T follicular helper cell (primary cell): ENCODE results near the gene CFB.
"Not testable (repeated sequence)": the region's sequence is repeated elsewhere in the genome, so short reads cannot be mapped to it uniquely, and the experiment has no call there.

Experiments used
- DNase-seq: peaks from one replicate; pipeline ENCODE4 v3.0.0-alpha.2; 2020; ENCODE audit warnings: low read depth
- total RNA-seq, 2 experiments: gene quantifications; one replicate each; lab custom pipeline; 2026; lab: John Stamatoyannopoulos, UW

CFB gene
- total RNA-seq, result 0 reads per million in 2 experiments

DNA sequence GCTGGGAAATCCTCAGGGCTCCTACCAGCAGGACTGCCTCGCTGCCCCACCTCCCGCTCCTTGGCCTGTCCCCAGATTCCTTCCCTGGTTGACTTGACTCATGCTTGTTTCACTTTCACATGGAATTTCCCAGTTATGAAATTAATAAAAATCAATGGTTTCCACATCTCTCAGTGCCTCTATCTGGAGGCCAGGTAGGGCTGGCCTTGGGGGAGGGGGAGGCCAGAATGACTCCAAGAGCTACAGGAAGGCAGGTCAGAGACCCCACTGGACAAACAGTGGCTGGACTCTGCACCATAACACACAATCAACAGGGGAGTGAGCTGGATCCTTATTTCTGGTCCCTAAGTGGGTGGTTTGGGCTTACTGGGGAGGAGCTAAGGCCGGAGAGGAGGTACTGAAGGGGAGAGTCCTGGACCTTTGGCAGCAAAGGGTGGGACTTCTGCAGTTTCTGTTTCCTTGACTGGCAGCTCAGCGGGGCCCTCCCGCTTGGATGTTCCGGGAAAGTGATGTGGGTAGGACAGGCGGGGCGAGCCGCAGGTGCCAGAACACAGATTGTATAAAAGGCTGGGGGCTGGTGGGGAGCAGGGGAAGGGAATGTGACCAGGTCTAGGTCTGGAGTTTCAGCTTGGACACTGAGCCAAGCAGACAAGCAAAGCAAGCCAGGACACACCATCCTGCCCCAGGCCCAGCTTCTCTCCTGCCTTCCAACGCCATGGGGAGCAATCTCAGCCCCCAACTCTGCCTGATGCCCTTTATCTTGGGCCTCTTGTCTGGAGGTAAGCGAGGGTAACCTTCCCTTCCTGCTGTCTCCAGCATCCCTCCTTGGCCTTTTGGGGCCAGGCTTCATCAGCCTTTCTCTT lies at the start of gene CFB:
Gene CFB, plus strand, starts transcription at position 589 of the 863 bp plus-strand sequence. Its CDS starts 127 bp downstream, at position 716.
- no peak for DNase-seq

GRCh38 chr6:31896493-31896855 lies 49.4 kb upstream of the CFB start:
- no peak for DNase-seq

- DNase-seq, result no peak
Observed at GRCh38 chr6:31896856-31897611, 48.9 kb upstream of the CFB start.

DNA sequence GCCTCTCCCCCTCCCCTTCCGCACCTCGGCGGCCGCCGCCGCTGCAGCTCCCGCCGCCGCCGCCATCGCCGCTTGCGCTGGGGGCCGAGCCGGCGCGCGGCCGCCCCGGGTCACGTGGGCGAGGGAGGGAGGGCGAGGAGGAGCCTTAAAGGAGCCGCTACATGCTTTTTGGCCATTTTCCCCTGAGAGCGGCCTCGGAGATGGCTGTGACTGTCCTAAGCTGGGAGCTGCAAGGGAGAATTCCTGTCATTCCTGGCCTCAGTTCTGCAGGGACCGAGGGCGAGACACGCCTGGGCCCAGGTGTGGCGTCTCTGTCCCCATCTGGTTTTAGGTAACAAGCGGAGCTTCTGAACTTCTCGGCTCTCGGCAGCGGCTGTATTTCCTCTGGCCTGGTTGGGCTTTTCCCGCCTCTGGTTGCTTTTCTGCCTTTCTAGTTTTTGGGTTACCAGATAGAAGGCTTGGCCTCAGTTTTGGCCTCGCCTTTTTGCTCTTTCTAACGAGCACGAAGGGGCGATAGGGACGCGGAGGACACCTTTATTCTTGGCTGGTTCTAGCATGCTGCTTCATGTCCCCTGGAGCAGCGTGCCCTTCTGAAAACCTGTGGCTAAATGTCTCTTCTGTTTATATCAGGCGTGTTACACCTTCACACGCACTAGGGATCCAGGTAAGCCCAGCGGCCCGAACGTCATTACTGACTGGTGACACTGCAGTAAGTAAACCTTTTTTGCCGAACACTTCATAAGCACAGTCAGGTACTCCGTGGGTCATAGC lies 48.1 kb upstream of the CFB start, which contains the start of gene EHMT2:
Gene EHMT2, minus strand, starts transcription at position 87 of the 771 bp plus-strand sequence. Its CDS starts 21 bp downstream, at position 66.
- DNase-seq, result peak; percentile 79

GRCh38 chr6:31898383-31899011 lies 47.4 kb upstream of the CFB start:
- DNase-seq, result no peak

DNA sequence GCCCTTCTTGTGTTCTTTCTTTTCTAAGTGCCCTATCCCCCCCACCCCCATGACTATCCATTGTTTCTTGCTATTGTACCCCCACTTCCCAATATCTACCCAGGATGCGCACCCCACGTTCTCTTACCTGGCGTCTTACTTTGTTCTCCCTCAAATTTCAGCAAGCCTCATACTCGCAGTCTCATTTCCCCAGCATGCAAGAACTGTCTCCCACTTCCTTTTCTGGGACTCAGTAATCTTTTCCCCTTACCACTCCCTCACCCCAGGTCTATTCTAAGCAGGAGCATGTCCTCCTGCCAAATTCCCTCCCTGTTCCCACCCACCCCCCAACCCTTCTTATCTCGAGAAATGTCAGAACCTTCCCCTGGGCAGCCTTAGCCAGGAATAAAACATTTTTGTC lies 46.7 kb upstream of the CFB start:
- no peak for DNase-seq

DNA sequence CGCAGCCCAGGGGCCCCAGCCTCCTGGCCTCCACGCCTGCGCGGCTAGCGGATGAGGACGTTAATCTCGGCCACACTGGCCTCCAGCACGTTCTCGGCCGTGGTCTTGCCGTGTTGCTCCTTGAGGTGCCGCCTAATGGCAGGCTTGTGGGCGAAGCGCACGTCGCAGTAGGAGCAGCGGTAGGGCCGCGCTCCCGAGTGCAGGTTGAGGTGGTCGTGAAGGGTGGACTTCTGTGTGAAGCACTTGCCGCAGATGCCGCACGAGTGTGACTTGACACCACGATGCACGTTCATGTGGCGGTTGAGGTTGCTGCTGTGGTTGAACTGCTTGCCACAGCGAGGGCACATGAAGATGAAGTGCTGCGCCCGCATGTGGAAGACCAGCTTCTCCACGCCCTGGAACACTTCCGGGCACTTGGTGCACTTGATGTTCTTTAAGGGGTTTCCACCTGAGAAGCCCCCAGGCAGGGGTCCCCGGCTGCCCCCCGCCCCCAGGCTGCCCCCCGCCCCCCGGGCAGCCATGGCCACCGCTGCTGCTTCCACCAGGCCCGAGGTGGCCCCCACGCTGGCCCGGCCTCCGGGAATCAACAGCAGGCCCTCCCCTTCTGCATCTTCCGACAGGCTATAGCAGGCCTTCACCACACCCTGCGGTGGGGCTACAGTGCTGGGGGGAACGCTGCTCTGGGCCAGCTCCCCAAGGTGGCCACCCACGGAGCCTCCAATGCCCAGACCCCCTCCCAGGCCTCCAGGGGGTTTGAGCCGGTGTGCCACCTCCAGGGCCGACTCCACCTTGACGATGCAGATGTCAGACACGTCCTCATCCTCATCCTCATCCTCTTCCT lies 45.8 kb upstream of the CFB start:
- no peak for DNase-seq

- no peak for DNase-seq
Observed at GRCh38 chr6:31900917-31901414, 44.9 kb upstream of the CFB start.

GRCh38 chr6:31901415-31901952 lies 44.4 kb upstream of the CFB start:
- peak; percentile 54 for DNase-seq

DNA sequence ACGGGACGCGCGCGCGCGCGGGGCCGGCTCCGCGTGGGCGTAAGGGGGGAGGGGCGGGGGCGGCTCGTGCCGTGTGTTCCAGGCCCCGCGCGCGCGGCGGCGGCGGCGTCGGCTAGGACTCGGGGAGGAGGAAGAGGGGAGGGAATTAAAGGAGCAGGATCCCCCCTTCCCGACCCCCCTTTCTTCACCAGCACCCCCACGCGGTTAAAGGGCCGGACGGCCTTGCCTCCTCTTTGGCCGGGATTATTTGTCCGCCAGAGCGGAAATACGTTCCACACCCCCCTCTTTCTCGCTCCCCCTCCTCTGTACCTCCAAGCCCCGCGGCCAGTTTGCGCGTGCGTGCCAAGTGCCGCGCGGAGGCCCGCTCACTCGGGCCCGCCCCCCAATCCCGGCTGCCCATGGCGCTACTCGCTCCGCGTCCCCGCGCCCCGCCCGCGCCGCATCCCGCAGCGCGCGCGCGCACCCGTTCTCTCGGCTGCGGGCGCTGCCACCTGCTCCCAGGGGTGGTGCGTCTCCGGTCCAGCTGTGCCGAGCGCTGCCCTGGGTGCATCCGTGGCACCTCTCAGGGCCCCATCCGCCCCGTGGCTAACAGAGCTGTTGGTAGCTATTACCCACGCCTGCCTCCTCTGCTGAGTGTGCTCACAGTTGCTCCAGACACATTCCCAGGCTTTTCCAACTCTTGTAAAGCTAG lies 43.8 kb upstream of the CFB start, which contains the start of gene ZBTB12:
Gene ZBTB12, minus strand, starts transcription at position 134 of the 691 bp plus-strand sequence. CDS start 781 bp downstream, outside the sequence.
- DNase-seq, result peak; percentile 75

- DNase-seq, result no peak
Observed at GRCh38 chr6:31903957-31904356, 41.9 kb upstream of the CFB start.

DNA sequence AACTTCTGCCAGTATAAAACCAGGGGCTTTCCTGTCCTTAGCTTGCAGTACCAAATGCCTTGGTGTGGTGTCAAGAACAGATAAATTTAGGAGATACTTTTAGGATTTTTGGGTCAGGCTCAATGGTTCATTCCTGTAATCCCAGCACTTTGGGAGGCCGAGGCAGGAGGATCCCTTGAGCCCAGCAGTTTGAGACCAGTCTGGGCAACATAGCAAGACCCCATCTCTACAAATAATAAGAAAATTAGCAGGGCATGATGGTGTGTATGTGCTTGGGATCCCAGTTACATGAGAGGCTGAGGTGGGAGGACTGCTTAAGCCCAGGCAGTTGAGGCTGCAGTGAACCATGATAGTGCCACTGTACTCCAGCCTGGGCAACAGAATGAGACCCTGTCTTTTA lies 40.9 kb upstream of the CFB start:
- no peak for DNase-seq

DNA sequence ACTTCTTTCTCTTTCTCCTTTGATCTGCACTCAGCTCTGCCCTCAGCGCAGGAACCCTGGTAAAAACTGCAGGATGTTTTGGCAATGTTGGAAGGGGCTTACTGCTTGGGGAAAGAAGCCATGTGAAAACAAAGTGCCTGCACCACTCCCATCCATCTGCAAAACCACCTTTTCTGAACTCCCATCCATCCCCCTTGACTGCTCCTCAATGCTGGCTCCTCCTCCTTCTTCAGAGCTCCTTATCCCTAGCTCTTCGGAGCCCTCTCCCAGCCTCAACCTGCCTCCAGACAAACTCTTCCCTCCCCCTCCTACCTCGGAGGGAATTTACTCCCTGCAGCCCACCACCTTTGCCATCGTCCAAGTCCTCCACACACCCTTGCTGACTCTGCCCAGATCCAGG lies 39.8 kb upstream of the CFB start:
- DNase-seq, result no peak

DNA sequence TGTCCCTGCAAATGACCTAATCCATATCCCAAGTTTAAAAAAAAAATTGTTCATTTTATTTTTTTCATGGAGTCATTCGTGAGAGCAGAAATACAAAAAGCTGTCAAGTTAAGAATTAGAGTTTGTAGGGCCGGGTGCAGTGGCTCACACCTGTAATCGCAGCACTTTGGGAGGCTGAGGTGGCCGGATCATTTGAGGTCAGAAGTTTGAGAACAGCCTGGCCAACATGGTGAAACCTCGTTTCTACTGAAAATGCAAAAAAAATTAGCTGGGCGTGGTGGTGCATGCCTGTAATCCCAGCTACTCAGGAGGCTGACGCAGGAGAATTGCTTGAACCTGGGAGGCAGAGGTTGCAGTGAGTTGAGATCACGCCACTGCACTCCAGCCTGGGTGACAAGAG lies 39.2 kb upstream of the CFB start:
- DNase-seq, result not testable (repeated sequence)

- no peak for DNase-seq
Observed at GRCh38 chr6:31907158-31907813, 38.6 kb upstream of the CFB start.

- DNase-seq, result not testable (repeated sequence)
Observed at GRCh38 chr6:31908255-31908654, 37.6 kb upstream of the CFB start.

DNA sequence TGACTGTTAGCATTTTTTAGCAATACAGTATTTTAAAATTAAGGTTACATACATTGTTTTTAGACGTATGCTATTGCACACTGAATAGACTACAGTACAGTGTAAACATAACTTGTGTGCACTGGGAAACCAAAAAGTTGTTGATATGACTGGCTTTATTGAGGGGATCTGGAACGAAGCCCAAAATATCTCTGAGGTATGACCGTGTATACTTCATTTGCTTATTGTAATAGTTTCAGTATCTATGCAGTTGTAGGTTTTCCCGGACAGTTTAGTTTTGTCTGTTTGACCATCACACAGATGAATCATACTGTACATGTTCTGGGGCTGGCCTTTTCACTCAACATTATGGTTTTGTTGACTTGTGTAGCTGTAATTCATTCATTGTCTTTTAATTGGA lies 37.1 kb upstream of the CFB start:
- no peak for DNase-seq

DNA sequence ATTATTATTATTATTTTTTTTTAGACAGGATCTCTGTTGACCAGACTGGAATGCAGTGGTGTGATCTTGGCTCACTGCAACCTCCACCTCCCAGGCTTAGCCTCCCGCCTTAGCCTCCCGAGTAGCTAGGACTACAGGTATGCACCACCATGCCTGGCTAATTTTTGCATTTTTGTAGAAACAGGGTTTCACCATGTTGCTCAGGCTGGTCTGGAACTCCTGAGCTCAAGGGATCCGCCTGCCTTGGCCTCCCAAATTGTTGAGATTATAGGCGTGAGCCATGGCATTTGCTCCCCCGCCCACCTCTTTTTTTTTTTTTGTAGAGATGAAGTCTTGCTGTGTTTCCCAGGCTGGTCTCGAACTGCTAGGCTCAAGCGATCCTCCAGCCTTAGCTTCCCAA lies 36.6 kb upstream of the CFB start:
- DNase-seq, result not testable (repeated sequence)
